ENCODE results near the gene RGS10.

The RGS10 gene

DNA sequence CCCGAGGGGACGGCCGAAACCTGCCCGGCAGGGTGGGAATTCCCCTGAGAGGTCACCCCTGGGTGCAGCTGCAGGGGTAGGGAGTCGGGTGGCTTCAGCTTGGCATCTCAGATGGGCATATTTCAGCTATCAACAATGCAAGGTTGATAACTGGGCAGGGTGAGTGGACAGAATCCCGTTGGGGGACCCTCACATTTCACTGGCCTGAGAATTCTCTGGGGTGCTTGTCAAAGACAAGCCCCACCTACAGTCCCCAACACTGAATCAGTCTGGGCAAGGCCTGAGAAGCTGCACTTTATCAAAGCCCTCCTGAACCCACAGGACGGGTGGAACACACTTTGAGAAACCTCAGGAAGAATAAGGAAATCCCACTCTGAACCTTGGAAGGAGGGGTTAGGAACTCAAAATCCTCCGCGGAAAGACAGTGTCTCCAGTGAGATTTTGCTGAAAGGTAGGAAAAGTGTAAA is 3.1 kb downstream of the RGS10 start:
- no peak overlapping the region for H3K4me3 ChIP-seq (ENCODE audit: control insufficient read depth, low read depth, low read length)
- TF ChIP-seq, protein P1, sequence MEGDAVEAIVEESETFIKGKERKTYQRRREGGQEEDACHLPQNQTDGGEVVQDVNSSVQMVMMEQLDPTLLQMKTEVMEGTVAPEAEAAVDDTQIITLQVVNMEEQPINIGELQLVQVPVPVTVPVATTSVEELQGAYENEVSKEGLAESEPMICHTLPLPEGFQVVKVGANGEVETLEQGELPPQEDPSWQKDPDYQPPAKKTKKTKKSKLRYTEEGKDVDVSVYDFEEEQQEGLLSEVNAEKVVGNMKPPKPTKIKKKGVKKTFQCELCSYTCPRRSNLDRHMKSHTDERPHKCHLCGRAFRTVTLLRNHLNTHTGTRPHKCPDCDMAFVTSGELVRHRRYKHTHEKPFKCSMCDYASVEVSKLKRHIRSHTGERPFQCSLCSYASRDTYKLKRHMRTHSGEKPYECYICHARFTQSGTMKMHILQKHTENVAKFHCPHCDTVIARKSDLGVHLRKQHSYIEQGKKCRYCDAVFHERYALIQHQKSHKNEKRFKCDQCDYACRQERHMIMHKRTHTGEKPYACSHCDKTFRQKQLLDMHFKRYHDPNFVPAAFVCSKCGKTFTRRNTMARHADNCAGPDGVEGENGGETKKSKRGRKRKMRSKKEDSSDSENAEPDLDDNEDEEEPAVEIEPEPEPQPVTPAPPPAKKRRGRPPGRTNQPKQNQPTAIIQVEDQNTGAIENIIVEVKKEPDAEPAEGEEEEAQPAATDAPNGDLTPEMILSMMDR (conservative IDR thresholded peaks at IDR 0.05; ENCODE audit: control insufficient read depth, insufficient read depth, low read depth, low read length), result no peak
- DNase-seq (ENCODE audit: low read depth), result no peak

DNA sequence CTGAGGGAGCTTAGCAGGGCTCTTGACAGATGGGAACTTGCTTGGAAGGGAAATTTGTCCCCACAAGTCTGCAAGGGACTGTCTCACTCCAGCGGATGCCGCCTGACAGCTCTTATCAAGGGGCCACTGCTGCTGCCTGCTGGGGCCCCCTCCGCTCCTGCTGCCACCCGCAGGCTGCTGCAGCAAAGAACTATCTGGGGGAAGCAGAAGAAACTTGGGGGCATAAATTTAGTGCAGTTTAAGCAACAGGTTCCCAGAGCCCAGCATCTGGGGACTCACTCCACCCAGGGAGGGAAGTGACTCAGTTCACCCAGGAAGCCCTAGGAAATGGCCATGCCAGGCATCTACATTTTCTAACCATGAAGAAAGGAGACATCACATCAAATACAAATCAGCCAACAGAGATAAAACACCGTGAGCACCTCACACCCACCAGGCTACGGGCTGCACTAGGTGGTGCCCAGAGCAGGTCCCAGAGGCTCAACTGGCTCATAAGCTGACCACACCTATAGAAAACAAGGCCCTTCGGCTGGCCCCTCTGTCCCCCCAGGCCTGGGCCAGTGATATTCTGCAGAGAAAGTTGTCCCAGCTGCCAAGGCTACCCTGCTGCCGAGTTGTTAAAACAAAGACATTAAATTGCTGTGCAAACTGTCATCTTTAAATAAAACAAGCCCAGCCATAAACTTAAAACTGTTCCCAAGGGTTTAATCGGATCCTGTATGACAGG is 3.7 kb downstream of the RGS10 start:
- peak; percentile 18 for DNase-seq (ENCODE audit: low read depth)
- no peak overlapping the region for H3K4me3 ChIP-seq (ENCODE audit: control insufficient read depth, low read depth, low read length)
- TF ChIP-seq, protein P1 (conservative IDR thresholded peaks at IDR 0.05; ENCODE audit: control insufficient read depth, insufficient read depth, low read depth, low read length), result no peak

DNA sequence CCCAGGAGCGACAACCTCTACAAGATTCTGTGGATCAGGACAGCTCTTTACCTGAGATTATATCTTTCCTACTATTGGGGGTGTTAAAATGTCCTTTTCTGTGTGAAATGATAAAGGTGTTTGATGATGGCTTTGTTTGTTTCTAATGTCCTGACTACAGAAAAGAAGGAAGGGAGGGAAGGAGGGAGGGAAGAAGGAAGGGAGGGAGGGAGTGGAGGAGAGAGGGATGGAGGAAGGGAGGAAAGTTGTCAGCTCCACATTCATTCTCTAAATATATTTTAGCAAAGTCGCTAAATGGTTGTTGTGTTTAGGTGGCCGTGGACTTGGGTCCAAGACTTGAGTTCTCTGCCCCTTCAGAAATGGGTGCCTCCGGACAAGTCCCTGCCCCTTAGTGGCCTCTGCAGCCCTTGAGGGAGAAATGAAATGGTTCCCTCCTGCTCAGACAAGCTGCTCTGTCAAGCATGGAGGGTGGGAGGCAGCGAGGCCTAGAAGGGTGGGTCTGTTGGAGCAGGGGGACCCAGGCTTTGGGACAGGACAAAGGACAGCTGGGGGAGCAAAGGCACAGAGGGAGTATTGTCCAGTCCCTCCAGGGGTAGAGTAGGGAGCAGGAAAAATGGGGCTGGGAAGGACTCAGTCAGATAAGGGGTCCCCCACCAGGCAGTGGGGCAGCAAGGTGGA is 4.4 kb downstream of the RGS10 start:
- no peak overlapping the region for H3K4me3 ChIP-seq (ENCODE audit: control insufficient read depth, low read depth, low read length)
- TF ChIP-seq, protein P1 (conservative IDR thresholded peaks at IDR 0.05; ENCODE audit: control insufficient read depth, insufficient read depth, low read depth, low read length), result no peak
- no peak for DNase-seq (ENCODE audit: low read depth)

DNA sequence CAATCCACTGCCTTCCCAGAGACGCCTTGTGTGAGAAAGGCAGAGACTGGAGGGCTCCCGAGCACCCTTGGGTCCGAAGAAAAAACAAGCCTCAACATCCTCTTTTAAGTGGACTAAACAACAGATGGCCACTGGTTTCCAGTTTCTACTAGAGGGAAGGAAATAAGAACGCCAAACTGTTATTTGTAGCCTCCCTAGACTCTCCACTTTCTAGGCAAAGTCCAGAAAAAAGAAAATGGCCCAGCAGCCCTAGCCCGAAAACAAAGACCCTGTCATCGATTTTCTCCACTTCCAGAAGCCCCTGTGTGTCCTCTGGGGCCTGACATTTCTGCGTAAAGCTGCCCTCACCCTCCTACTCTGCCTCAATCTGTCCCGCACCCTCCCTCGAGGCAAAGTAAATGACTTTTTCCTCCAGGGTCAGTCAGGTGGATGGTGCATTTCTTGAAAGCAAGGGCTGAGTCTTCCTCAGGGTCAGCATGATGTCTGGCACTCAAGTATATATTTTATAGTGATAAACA is 6.0 kb downstream of the RGS10 start:
- DNase-seq (ENCODE audit: low read depth), result no peak
- TF ChIP-seq, protein P1 (conservative IDR thresholded peaks at IDR 0.05; ENCODE audit: control insufficient read depth, insufficient read depth, low read depth, low read length), result no peak
- H3K4me3 ChIP-seq (ENCODE audit: control insufficient read depth, low read depth, low read length), result no peak overlapping the region

DNA sequence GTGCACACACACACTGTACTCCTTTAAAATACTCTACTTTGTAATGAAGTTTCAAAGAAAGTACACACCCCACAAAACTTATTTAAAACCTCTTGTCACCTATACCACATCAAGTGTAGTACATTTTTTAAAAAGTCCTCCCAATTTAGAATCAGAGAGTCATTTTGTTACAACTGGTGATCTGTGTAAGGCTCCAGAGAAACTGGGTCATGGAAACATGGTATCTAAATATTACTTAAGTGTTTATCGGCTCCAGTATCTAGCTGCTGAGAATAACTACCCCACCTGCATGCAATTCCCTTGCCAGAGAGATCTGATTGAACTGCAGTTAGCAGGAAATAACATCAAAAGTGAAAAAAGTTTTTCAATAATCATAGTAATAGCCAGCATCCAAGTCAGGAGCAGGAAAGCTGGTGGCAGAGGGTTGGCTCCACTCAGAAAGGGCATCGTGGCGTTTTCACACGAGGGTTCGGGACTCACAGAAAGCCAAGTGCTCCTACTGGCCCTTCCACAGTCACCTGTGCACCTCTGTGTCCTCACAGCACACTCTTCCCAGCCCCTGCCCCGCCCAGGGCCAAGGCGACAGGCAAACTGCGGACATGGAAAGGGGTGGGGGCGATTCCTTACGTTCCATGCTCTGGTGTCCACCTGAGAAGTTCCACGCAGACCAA is 6.5 kb downstream of the RGS10 start:
- TF ChIP-seq, protein P1 (conservative IDR thresholded peaks at IDR 0.05; ENCODE audit: control insufficient read depth, insufficient read depth, low read depth, low read length), result no peak
- no peak for DNase-seq (ENCODE audit: low read depth)
- no peak overlapping the region for H3K4me3 ChIP-seq (ENCODE audit: control insufficient read depth, low read depth, low read length)

DNA sequence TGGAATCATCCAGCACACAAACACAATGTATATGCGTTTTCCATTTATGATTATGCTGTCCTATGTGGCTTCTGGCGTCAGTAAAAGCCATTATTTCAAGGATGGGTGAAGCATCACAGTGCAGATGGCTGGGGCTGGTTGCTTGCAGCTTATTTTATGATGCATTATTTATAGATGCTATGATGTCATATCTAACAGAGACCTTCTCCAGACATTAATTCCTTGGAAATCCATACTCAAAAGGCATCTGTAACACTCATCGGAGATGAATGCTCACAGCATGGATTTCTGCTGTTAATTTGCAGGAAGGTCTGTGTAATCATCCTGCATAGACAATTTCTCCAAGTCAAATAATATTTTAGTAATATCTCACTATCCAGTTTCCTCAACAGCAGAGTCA is 7.2 kb downstream of the RGS10 start:
- peak; percentile 18 for DNase-seq (ENCODE audit: low read depth)
- TF ChIP-seq, protein P1 (conservative IDR thresholded peaks at IDR 0.05; ENCODE audit: control insufficient read depth, insufficient read depth, low read depth, low read length), result no peak
- no peak overlapping the region for H3K4me3 ChIP-seq (ENCODE audit: control insufficient read depth, low read depth, low read length)
